ENCODE data around the gene CMIP. TPM values are rescaled to one million over a fixed set of nuclear protein-coding genes. Genes with fewer than 3 reads are reported as not detected.

CMIP gene
- total RNA-seq, 1 experiment from 2014 or later: 25.7 TPM

DNA sequence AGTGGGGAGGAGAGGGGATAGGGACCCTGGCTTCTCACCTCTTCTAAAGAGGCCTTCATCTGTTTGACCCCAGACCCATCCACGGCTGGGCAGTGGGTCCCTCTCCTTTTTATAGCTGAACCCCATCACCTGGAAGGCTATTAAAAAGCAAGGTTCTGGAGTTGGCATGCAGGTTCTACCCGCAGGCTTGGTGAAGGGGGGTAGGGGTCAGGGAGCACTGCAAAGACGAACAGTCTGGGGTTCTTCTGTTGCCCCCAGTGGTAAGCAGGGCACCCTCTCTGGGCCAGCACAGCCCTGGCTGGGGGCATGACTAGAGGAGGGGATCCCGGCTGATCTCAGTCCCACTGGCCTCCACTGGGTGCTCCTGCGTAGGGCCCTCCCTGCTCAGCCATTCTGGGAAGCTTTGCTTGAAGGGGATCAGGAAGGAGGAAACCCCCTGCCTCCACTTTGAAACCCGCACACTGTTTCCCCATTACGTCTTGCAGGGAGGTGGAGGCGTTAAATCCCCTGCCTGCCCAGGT lies 13.6 kb downstream of the CMIP start:
- H3K79me2 ChIP-seq (ENCODE audit: low read length): peaks cover 100% of the 10 kb centered on the region
- H3K9me3 ChIP-seq (ENCODE audit: low read length): no peaks in the 10 kb centered on the region
- no peak for ATAC-seq
- TF ChIP-seq EZH2phosphoT487 (IDR thresholded peaks at IDR 0.05; ENCODE audit: borderline replicate concordance, low read length) (no peak), EZH2 (IDR thresholded peaks at IDR 0.05; ENCODE audit: low read length, unreplicated experiment) (no peak)
- TF ChIP-seq, protein P1, sequence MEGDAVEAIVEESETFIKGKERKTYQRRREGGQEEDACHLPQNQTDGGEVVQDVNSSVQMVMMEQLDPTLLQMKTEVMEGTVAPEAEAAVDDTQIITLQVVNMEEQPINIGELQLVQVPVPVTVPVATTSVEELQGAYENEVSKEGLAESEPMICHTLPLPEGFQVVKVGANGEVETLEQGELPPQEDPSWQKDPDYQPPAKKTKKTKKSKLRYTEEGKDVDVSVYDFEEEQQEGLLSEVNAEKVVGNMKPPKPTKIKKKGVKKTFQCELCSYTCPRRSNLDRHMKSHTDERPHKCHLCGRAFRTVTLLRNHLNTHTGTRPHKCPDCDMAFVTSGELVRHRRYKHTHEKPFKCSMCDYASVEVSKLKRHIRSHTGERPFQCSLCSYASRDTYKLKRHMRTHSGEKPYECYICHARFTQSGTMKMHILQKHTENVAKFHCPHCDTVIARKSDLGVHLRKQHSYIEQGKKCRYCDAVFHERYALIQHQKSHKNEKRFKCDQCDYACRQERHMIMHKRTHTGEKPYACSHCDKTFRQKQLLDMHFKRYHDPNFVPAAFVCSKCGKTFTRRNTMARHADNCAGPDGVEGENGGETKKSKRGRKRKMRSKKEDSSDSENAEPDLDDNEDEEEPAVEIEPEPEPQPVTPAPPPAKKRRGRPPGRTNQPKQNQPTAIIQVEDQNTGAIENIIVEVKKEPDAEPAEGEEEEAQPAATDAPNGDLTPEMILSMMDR (conservative IDR thresholded peaks at IDR 0.05; ENCODE audit: low read depth, low read length): no peak
- no peak overlapping the region for H3K27ac ChIP-seq (ENCODE audit: low read length)
- peaks cover 4% of the 10 kb centered on the region for H3K36me3 ChIP-seq (ENCODE audit: low read depth, low read length)
- no peak overlapping the region for H3K9ac ChIP-seq (ENCODE audit: low read length)
- intact Hi-C loops (cut with micrococcal nuclease): no loop called here
- H4K20me1 ChIP-seq (ENCODE audit: low read length): peaks cover 85% of the 10 kb centered on the region
- POLR2A ChIA-PET (ENCODE audit: unreplicated experiment): no interaction called here
- no peaks in the 10 kb centered on the region for H3K9me2 ChIP-seq (replicated peaks; ENCODE audit: low read length)
- no peak for DNase-seq
- H3K27me3 ChIP-seq (ENCODE audit: low read length): no peaks in the 10 kb centered on the region
- H3F3A ChIP-seq (ENCODE audit: low read length, unreplicated experiment): no peaks in the 10 kb centered on the region
- no peaks in the 10 kb centered on the region; the same call in 1 of the 2 replicates for H3K4me1 ChIP-seq (ENCODE audit: insufficient read depth, low read length)
- H3K4me3 ChIP-seq (ENCODE audit: low read length): no peak overlapping the region
- H3K4me2 ChIP-seq (ENCODE audit: low read length): no peak overlapping the region
- no peak overlapping the region for H2AFZ ChIP-seq (ENCODE audit: low read length)
- CTCF ChIA-PET: no interaction called here
- BruUV-seq (replicated peaks): no TSS peak

DNA sequence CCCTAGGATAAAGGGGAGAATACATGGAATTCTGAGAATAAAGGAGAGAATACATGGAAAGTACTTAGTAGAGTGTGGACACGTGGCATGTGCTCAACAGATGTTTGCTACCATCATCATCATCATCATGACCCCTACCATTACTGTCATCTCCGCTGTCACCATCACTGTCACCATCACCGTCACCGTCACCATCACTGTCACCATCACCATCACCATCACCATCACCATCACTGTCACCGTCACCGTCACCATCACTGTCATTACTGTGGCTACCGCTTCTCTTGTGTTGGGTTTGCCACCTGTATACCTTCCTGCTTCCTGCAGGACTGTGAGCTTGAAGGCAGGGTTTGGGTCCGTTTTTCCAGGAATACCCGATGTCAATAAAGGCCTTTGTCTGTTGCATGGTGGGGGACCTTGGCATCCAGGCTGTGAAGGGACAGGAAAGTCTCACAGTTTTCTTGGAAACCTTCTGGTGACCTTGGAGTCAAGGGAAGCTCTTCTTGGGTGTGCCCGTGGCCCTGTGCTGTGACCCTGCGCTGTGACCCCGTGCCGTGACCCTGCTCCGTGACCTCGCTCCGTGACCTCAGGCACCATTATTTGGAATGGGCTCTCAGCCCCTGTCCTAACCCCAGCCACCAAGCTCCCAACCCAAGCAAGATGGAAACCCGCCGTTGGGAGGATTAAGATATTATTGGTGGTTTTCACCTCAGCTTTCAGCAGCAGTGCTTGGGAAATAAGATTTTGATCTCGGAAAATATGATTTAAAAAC lies 14.4 kb downstream of the CMIP start:
- Histone ChIP-seq H3K79me2 (ENCODE audit: low read length) (peaks cover 100% of the 10 kb centered on the region), H3K9me3 (ENCODE audit: low read length) (no peaks in the 10 kb centered on the region), H2AFZ (ENCODE audit: low read length) (no peak overlapping the region), H3K9me2 (replicated peaks; ENCODE audit: low read length) (no peaks in the 10 kb centered on the region), H3K4me3 (ENCODE audit: low read length) (no peak overlapping the region), H3K4me1 (ENCODE audit: insufficient read depth, low read length) (no peaks in the 10 kb centered on the region; the same call in 1 of the 2 replicates), H3K4me2 (ENCODE audit: low read length) (no peak overlapping the region), H3F3A (ENCODE audit: low read length, unreplicated experiment) (no peaks in the 10 kb centered on the region), H3K9ac (ENCODE audit: low read length) (no peak overlapping the region), H3K27ac (ENCODE audit: low read length) (no peak overlapping the region), H4K20me1 (ENCODE audit: low read length) (peaks cover 85% of the 10 kb centered on the region), H3K36me3 (ENCODE audit: low read depth, low read length) (peaks cover 4% of the 10 kb centered on the region), H3K27me3 (ENCODE audit: low read length) (no peaks in the 10 kb centered on the region)
- ChIA-PET CTCF (no interaction called here), POLR2A (ENCODE audit: unreplicated experiment) (no interaction called here)
- intact Hi-C loops (cut with micrococcal nuclease): no loop called here
- no peak for ATAC-seq
- TF ChIP-seq, protein P1 (conservative IDR thresholded peaks at IDR 0.05; ENCODE audit: low read depth, low read length): no peak
- TF ChIP-seq EZH2phosphoT487 (IDR thresholded peaks at IDR 0.05; ENCODE audit: borderline replicate concordance, low read length): no peak
- TF ChIP-seq EZH2 (IDR thresholded peaks at IDR 0.05; ENCODE audit: low read length, unreplicated experiment): no peak
- DNase-seq: no peak
- no TSS peak for BruUV-seq (replicated peaks)

DNA sequence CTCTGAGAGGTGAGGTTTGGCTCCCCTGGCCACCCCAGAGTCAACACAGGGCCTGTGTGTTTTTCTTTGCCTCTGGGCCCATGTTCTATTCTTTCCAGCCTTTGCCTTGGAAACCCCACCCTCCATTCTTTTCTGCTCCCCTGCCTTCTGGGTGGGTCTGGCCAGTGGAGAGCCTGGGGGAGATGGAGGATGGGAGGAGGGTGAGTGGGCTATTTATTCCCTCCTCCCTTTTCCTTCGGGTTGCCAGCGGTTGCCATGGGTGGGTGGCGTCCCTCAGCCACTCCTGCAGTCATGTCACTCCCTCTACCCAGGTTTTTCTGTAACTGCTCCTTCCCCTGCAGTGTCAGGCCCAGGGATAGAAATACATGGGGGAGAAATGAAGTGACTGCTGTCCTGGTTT lies 15.5 kb downstream of the CMIP start:
- intact Hi-C loops (cut with micrococcal nuclease): no loop called here
- ChIA-PET POLR2A (ENCODE audit: unreplicated experiment) (no interaction called here), CTCF (no interaction called here)
- ATAC-seq (no peak), DNase-seq (no peak)
- H3K9ac ChIP-seq (ENCODE audit: low read length): no peak overlapping the region
- peaks cover 100% of the 10 kb centered on the region for H3K79me2 ChIP-seq (ENCODE audit: low read length)
- no peaks in the 10 kb centered on the region for H3F3A ChIP-seq (ENCODE audit: low read length, unreplicated experiment)
- no peaks in the 10 kb centered on the region for H3K9me3 ChIP-seq (ENCODE audit: low read length)
- no peaks in the 10 kb centered on the region for H3K27me3 ChIP-seq (ENCODE audit: low read length)
- TF ChIP-seq EZH2phosphoT487 (IDR thresholded peaks at IDR 0.05; ENCODE audit: borderline replicate concordance, low read length) (no peak), EZH2 (IDR thresholded peaks at IDR 0.05; ENCODE audit: low read length, unreplicated experiment) (no peak)
- TF ChIP-seq, protein P1 (conservative IDR thresholded peaks at IDR 0.05; ENCODE audit: low read depth, low read length): no peak
- no peak overlapping the region for H2AFZ ChIP-seq (ENCODE audit: low read length)
- H4K20me1 ChIP-seq (ENCODE audit: low read length): peaks cover 85% of the 10 kb centered on the region
- no peaks in the 10 kb centered on the region; the same call in 1 of the 2 replicates for H3K4me1 ChIP-seq (ENCODE audit: insufficient read depth, low read length)
- H3K27ac ChIP-seq (ENCODE audit: low read length): no peak overlapping the region
- BruUV-seq (replicated peaks): no TSS peak
- peaks cover 11% of the 10 kb centered on the region for H3K36me3 ChIP-seq (ENCODE audit: low read depth, low read length)
- no peaks in the 10 kb centered on the region for H3K9me2 ChIP-seq (replicated peaks; ENCODE audit: low read length)
- no peak overlapping the region for H3K4me3 ChIP-seq (ENCODE audit: low read length)
- H3K4me2 ChIP-seq (ENCODE audit: low read length): no peak overlapping the region
